B cell (primary cell): ENCODE results near the gene SEZ6L. TPM values are rescaled to one million over a fixed set of nuclear protein-coding genes. Genes with fewer than 3 reads are reported as not detected.

Source experiments
- ATAC-seq: fragments of 200-7000 bp; cut with Tn5 transposase; one replicate; pipeline ENCODE4 v1.10.0; 2021; ENCODE audit warnings: low read depth, mild to moderate bottlenecking, moderate number of reproducible peaks, moderate library complexity
- CTCF ChIA-PET: fragments of 350-600 bp; sonication (Branson Sonifier 250); formaldehyde crosslinking; loops from one replicate; lab custom pipeline; 2021; ENCODE audit warnings: antibody characterized with exemption, inconsistent platforms; lab: Charles Lee
- POLR2A ChIA-PET: fragments of 350-600 bp; sonication (Branson Sonifier 250); formaldehyde crosslinking; loops from one replicate; lab custom pipeline; 2021; ENCODE audit warnings: antibody characterized with exemption; lab: Charles Lee
- DNase-seq: peaks from one replicate; pipeline ENCODE4 v3.0.0; 2013
- H2AFZ ChIP-seq: 2 replicates; pipeline ENCODE4 v1.6.1; 2012; ENCODE audit warnings: mild to moderate bottlenecking, low read depth, low read length; ENCODE audit not compliant: insufficient read depth, poor library complexity, severe bottlenecking
- H3K27ac ChIP-seq, 2 donors: 1 replicate in 1 of 2; 2 replicates in 1 of 2; pipeline ENCODE4 v1.5.1; 2012 to 2013; ENCODE audit warnings: low read length in 2 of 2, mild to moderate bottlenecking in 2 of 2, moderate library complexity in 1 of 2
- H3K27me3 ChIP-seq, 4 experiments: fragments of 200-600 bp in 1 of 4; sonication (generic) in 1 of 4; replicated peaks in 1 of 4; 1 replicate in 2 of 4; 2 replicates in 2 of 4; pipeline versions ENCODE4 v1.6.1 to v1.7.0; 2013 to 2016; ENCODE audit warnings: low read length in 3 of 4, mild to moderate bottlenecking in 2 of 4, mixed read lengths in 1 of 4, moderate library complexity in 1 of 4; ENCODE audit not compliant: insufficient read depth in 4 of 4, control insufficient read depth in 3 of 4; ENCODE audit errors: control extremely low read depth in 1 of 4
- H3K36me3 ChIP-seq, 2 experiments: replicated peaks in 1 of 2; 1 replicate in 1 of 2; 2 replicates in 1 of 2; pipeline versions ENCODE4 v1.6.1 to v1.7.1; 2013; ENCODE audit warnings: low read length in 1 of 2; ENCODE audit not compliant: insufficient read depth in 2 of 2, control insufficient read depth in 1 of 2; ENCODE audit errors: control extremely low read depth in 1 of 2, extremely low read depth in 1 of 2
- H3K4me1 ChIP-seq, 2 donors: fragments of 200-600 bp in 1 of 2; sonication (generic) in 1 of 2; 1 replicate in 1 of 2; 2 replicates in 1 of 2; pipeline versions ENCODE4 v1.5.1 to v1.6.1; 2013 to 2017; ENCODE audit warnings: low read length in 2 of 2; ENCODE audit not compliant: control insufficient read depth in 2 of 2, insufficient read depth in 2 of 2
- H3K4me2 ChIP-seq: replicated peaks from 2 replicates; pipeline ENCODE3; 2012; ENCODE audit warnings: mild to moderate bottlenecking, low read depth, low read length; ENCODE audit not compliant: poor library complexity, severe bottlenecking
- H3K4me3 ChIP-seq, 5 experiments: fragments of 200-600 bp in 1 of 5; sonication (generic) in 1 of 5; 1 replicate in 3 of 5; 2 replicates in 2 of 5; pipeline versions ENCODE4 v1.5.1 to v1.7.0; 2011 to 2016; ENCODE audit warnings: low read length in 4 of 5, mild to moderate bottlenecking in 4 of 5, low read depth in 2 of 5, control low read depth in 1 of 5, moderate library complexity in 1 of 5; ENCODE audit not compliant: insufficient read depth in 1 of 5; ENCODE audit errors: control extremely low read depth in 1 of 5, extremely low read depth in 1 of 5
- H3K79me2 ChIP-seq: fragments of 200-600 bp; sonication (generic); one replicate; pipeline ENCODE4 v1.6.0; 2016; ENCODE audit warnings: low read length; ENCODE audit not compliant: control insufficient read depth, insufficient read depth
- H3K9ac ChIP-seq: fragments of 200-600 bp; sonication (generic); 2 replicates; pipeline ENCODE4 v1.6.1; 2017; ENCODE audit warnings: mild to moderate bottlenecking, low read length, moderate library complexity
- H3K9me3 ChIP-seq, 3 donors: one replicate each; pipeline versions ENCODE4 v1.6.1 to v1.7.1; 2013; ENCODE audit warnings: low read length in 2 of 3; ENCODE audit not compliant: control insufficient read depth in 2 of 3, insufficient read depth in 1 of 3; ENCODE audit errors: control extremely low read depth in 1 of 3
- H4K20me1 ChIP-seq: 2 replicates; pipeline ENCODE4 v1.6.0; 2012; ENCODE audit warnings: mild to moderate bottlenecking, low read length; ENCODE audit not compliant: insufficient read depth, control insufficient read depth, poor library complexity, severe bottlenecking
- H3K27ac Mint-ChIP-seq: one replicate; pipeline ENCODE4 v1.8.0; 2021; ENCODE audit warnings: mixed read lengths
- H3K27me3 Mint-ChIP-seq: one replicate; pipeline ENCODE4 v1.8.0; 2021; ENCODE audit warnings: mixed read lengths
- H3K4me1 Mint-ChIP-seq: one replicate; pipeline ENCODE4 v1.8.0; 2021; ENCODE audit warnings: mixed read lengths
- H3K4me3 Mint-ChIP-seq: one replicate; pipeline ENCODE4 v1.8.0; 2021; ENCODE audit warnings: mixed read lengths
- H3K9me3 Mint-ChIP-seq: one replicate; pipeline ENCODE4 v1.8.0; 2022; ENCODE audit warnings: mixed read lengths; ENCODE audit not compliant: insufficient read depth
- CTCF ChIP-seq: fragments of 200-600 bp; IDR thresholded peaks from one replicate; pipeline ENCODE4 v1.8.0; 2022; ENCODE audit warnings: antibody characterized with exemption, mild to moderate bottlenecking
- EZH2 ChIP-seq: IDR thresholded peaks from 2 replicates; pipeline ENCODE4 v1.6.1; 2012; ENCODE audit warnings: borderline replicate concordance, low read depth, mild to moderate bottlenecking, moderate library complexity, low read length; ENCODE audit not compliant: insufficient read depth, poor library complexity, severe bottlenecking
- whole genome bisulfite sequencing: methylation state at CpG from one replicate; pipeline ENCODE4 v1.1.5; 2013; ENCODE audit warnings: missing lambda C conversion rate; ENCODE audit not compliant: insufficient coverage; 5-methylcytosine and 5-hydroxymethylcytosine counted together
- intact Hi-C: fragments of 100-400 bp; cut with micrococcal nuclease; formaldehyde crosslinking; loops from one replicate; pipeline ENCODE4 v1.10.0; 2022
- polyA plus RNA-seq: library from polyadenylated mRNA; depleted of rRNA; stranded (reverse); fragments of >200 nt; gene quantifications from 2 replicates; pipeline ENCODE4 v1.2.3, GENCODE V29; 2012
- total RNA-seq, 2 donors: library from RNA; stranded (reverse); fragments of 120-200 nt in 1 of 2; gene quantifications; 1 replicate in 1 of 2; 2 replicates in 1 of 2; pipeline versions ENCODE4 v1.2.3 to v1.2.4, GENCODE V29; 2013 to 2022

Gene SEZ6L
- total and polyA plus RNA-seq, 2 donors (not counting 1 experiment from before 2014, with no cell fraction given) = 0.04 TPM; not detected in 1

GRCh38 chr22:26336773-26337172 lies 167.5 kb downstream of the SEZ6L start:
- Histone ChIP-seq H3K4me3 (no peak overlapping the region), H3K4me2 (no peak overlapping the region), H2AFZ (no peak overlapping the region), H3K27me3 (peaks cover 0 to 18% (median under 1%) of the 10 kb centered on the region in 4 experiments), H3K79me2 (no peaks in the 10 kb centered on the region), H3K36me3 (no peaks in the 10 kb centered on the region), H3K27ac (no peak overlapping the region), H3K4me1 (no peaks in the 10 kb centered on the region), H3K9me3 (no peaks in the 10 kb centered on the region), H4K20me1 (no peaks in the 10 kb centered on the region), H3K9ac (no peak overlapping the region)
- Mint-ChIP-seq H3K27ac (no peak overlapping the region), H3K4me1 (no peaks in the 10 kb centered on the region), H3K27me3 (peaks cover 62% of the 10 kb centered on the region), H3K9me3 (no peaks in the 10 kb centered on the region), H3K4me3 (no peak overlapping the region)
- POLR2A ChIA-PET = no interaction called here
- TF ChIP-seq EZH2 (no peak), CTCF (no peak)
- DNase-seq = no peak
- CTCF ChIA-PET = no interaction called here
- WGBS = 88% methylated on average over 2 of the region's 4 CpGs
- no peak for ATAC-seq
- intact Hi-C loops = no loop called here

GRCh38 chr22:26339755-26340154 lies 170.5 kb downstream of the SEZ6L start:
- ChIA-PET CTCF (no interaction called here), POLR2A (no interaction called here)
- H3K36me3 ChIP-seq = no peaks in the 10 kb centered on the region
- H3K4me3 Mint-ChIP-seq = no peak overlapping the region
- no peaks in the 10 kb centered on the region for H4K20me1 ChIP-seq
- no peaks in the 10 kb centered on the region for H3K4me1 Mint-ChIP-seq
- H3K27ac ChIP-seq = no peak overlapping the region
- no peak overlapping the region for H3K27ac Mint-ChIP-seq
- no peak for TF ChIP-seq CTCF
- no peak for TF ChIP-seq EZH2
- no peak for ATAC-seq
- H3K79me2 ChIP-seq = no peaks in the 10 kb centered on the region
- intact Hi-C loops = no loop called here
- H2AFZ ChIP-seq = no peak overlapping the region
- H3K9me3 Mint-ChIP-seq = no peaks in the 10 kb centered on the region
- H3K27me3 ChIP-seq = peaks cover 0 to 17% (median 2%) of the 10 kb centered on the region in 4 experiments
- no peaks in the 10 kb centered on the region for H3K9me3 ChIP-seq
- DNase-seq = no peak
- H3K4me1 ChIP-seq = no peaks in the 10 kb centered on the region
- no peak overlapping the region for H3K9ac ChIP-seq
- H3K4me2 ChIP-seq = no peak overlapping the region
- WGBS = 80% methylated on average over 6 of the region's 6 CpGs
- H3K27me3 Mint-ChIP-seq = peaks cover 62% of the 10 kb centered on the region
- no peak overlapping the region for H3K4me3 ChIP-seq
